HG03064 (cell line): ENCODE results near the gene P2RX6.
"Not testable (repeated sequence)": the region's sequence is repeated elsewhere in the genome, so short reads cannot be mapped to it uniquely, and the experiment has no call there.

Experiments
- ATAC-seq: cut with Tn5 transposase; IDR thresholded peaks from one replicate; pipeline ENCODE4 v1.9.1; 2021; ENCODE audit warnings: low read depth; ENCODE audit not compliant: unreplicated experiment

The P2RX6 gene

DNA sequence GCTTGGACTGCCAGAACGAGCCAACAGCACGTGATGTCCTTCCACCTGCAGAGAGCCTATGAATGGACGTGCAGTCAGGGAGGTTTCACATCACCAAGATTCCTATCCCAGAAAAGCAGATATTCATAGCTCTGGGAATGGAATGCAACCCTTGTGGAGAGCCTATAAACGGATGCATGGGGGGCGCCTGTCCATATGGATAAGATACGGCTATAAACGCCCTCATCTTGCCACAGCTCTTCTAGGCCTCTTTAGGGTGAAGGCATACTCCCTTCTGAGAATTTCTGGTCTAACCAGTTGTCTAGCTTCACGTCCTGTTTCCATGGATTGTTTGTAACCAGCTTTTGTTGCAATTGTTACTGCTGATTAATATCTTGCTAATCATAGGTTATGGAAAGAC, 56.8 kb downstream of the P2RX6 start:
- not testable (repeated sequence) for ATAC-seq

GRCh38 chr22:21073023-21073422, 58.1 kb downstream of the P2RX6 start:
- no peak for ATAC-seq

GRCh38 chr22:21073482-21073881, 58.5 kb downstream of the P2RX6 start:
- no peak for ATAC-seq

DNA sequence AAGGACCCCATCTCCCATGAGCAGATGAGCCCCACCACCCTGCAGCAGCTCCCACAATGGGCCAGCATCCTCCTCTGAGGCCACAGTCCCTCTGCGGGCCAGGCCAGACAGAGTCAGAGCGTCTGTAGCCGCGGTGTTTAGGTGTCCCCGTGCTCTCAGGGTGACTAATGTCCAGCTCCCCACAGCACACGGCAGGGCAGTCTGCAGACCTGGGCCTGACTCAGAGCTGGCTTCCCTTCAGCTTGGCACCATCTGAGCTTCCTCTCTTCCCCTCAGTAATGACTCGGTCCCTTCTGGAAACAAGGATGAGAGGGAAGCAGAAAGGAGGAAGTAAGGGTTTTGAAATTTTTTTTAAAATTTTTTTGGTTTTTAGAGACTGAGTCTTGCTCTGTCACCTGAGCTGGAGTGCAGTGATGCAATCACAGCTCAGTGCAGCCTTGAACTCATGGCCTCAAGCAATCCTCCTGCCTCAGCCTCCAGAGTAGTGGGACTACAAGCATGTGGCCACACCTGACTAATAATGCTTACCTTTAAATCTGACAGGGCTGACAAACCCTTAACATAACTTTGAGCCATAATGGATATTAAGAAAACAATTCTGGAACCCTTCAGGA, 59.2 kb downstream of the P2RX6 start:
- no peak for ATAC-seq

DNA sequence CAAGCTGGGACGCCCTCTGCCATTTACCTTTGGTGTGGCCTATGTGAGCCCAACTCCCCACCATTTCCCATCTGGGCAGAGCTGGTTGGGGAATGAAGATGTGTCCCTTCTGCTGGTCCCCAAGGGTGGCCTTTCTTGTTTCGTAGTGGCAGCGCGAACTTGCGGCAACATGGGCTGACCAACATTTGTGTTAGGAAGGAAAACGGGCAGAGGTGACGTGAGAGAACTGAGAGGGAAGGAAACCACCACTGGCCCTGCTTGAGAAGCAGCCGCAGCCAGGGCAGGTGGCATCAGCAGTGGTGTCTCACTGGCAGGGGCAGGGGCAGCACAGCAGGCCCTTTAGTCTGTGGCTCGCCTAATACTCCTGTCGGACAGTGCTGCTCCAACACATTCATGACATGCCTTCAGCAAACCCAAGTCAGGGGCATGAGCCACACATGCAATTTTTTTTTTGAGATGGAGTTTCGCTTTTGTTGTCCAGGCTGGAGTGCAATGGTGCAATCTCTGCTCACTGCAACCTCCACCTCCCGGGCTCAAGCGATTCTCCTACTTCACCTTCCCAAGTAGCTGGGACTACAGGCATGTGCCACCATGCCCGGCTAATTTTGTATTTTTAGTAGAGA, 60.7 kb downstream of the P2RX6 start:
- ATAC-seq: no peak

DNA sequence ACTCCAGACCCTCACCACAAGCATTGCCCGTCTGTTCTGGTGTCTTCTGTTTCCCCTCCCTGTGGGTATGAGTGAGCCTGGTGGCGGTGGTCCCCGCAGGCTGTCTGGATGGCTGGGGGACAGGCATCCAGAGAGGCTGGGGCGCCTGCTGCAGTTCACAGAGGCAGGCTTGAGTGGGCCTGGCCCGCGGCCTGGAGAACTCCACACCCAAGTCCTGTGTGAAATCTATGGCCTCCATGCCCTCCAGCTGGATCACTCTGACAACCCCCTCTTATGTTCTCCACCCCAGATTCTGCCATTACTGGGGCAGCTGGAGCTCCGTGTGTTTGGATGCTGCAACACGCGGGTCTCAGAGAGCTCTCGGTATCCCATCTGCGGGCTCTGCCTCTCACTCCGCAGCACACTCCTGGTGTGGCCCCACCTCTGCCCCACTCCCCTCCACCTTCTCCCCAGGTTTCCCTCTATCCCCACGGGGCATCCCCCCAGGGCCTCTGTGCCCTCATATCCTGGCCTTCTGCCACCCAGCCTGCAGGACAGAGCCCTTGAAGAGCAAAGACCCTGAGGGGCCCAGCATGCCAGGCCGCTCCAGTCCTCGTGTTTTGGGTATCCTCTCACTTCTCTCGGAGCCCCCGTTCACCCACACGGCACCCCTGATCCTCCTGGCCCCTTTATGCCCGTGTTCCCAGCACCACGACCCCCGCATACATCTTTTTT, 62.1 kb downstream of the P2RX6 start:
- ATAC-seq: no peak
